PC-9 (cell line): ENCODE data around the gene MTIF2. TPM values are rescaled to one million over a fixed set of nuclear protein-coding genes. Genes with fewer than 3 reads are reported as not detected.

Experiments
- BruUV-seq: library from RNA; stranded (reverse); fragments of 400-500 nt; replicated peaks from 2 replicates; lab custom pipeline; 2021; lab: Mats Ljungman, UMichigan
- CTCF ChIA-PET: fragments of 300-600 bp; sonication (Branson Sonifier 250); formaldehyde crosslinking; loops from one replicate; lab custom pipeline; 2022; ENCODE audit warnings: antibody characterized with exemption; lab: Charles Lee
- POLR2A ChIA-PET: fragments of 300-600 bp; sonication (Branson Sonifier 250); formaldehyde crosslinking; loops from one replicate; lab custom pipeline; 2022; ENCODE audit warnings: antibody characterized with exemption; ENCODE audit not compliant: unreplicated experiment; lab: Charles Lee
- DNase-seq, 2 experiments: peaks; one replicate each; pipeline versions ENCODE4 v3.0.0 to v3.0.0-alpha.2; 2015 to 2022; ENCODE audit warnings: mixed read lengths in 1 of 2
- H2AFZ ChIP-seq: fragments of 200-600 bp; sonication (generic); 2 replicates; pipeline ENCODE4 v1.8.1; 2017; ENCODE audit warnings: antibody characterized with exemption
- H3F3A ChIP-seq: fragments of 200-600 bp; sonication (generic); 2 replicates; pipeline ENCODE4 v1.8.1; 2017; ENCODE audit warnings: antibody characterized with exemption, mild to moderate bottlenecking, low read depth; ENCODE audit not compliant: insufficient read depth
- H3K27ac ChIP-seq: fragments of 200-600 bp; sonication (generic); 2 replicates; pipeline ENCODE4 v1.6.1; 2016; ENCODE audit warnings: mixed run types
- H3K27me3 ChIP-seq: fragments of 200-600 bp; sonication (generic); 2 replicates; pipeline ENCODE4 v1.6.1; 2016; ENCODE audit warnings: low read depth, mixed run types; ENCODE audit not compliant: insufficient read depth
- H3K36me3 ChIP-seq: fragments of 200-600 bp; sonication (generic); 2 replicates; pipeline ENCODE4 v1.6.1; 2016; ENCODE audit warnings: low read depth, mixed run types
- H3K4me1 ChIP-seq: fragments of 200-600 bp; sonication (generic); replicated peaks from 2 replicates; pipeline ENCODE4 v1.6.1; 2016; ENCODE audit warnings: mixed run types; ENCODE audit not compliant: insufficient read depth
- H3K4me2 ChIP-seq: fragments of 200-600 bp; sonication (generic); 2 replicates; pipeline ENCODE4 v1.6.1; 2017; ENCODE audit warnings: mixed run types
- H3K4me3 ChIP-seq: fragments of 200-600 bp; sonication (generic); 2 replicates; pipeline ENCODE4 v1.6.1; 2016; ENCODE audit warnings: mixed run types
- H3K79me2 ChIP-seq: fragments of 200-600 bp; sonication (generic); 2 replicates; pipeline ENCODE4 v1.6.1; 2017; ENCODE audit warnings: low read depth, mixed run types
- H3K9me2 ChIP-seq: fragments of 200-600 bp; sonication (generic); 2 replicates; pipeline ENCODE4 v1.8.1; 2017; ENCODE audit warnings: mild to moderate bottlenecking; ENCODE audit not compliant: insufficient read depth
- H3K9me3 ChIP-seq: fragments of 200-600 bp; sonication (generic); 2 replicates; pipeline ENCODE4 v1.8.1; 2016; ENCODE audit warnings: low read depth; ENCODE audit not compliant: insufficient read depth
- H4K20me1 ChIP-seq: fragments of 200-600 bp; sonication (generic); 2 replicates; pipeline ENCODE4 v1.8.1; 2017; ENCODE audit not compliant: insufficient read depth
- CTCF ChIP-seq: fragments of 200-600 bp; sonication (generic); conservative IDR thresholded peaks from 2 replicates; pipeline ENCODE4 v1.6.1; 2017; ENCODE audit warnings: mixed run types, antibody characterized with exemption, mild to moderate bottlenecking, moderate library complexity
- EZH2 ChIP-seq: fragments of 200-600 bp; sonication (generic); IDR thresholded peaks from 2 replicates; pipeline ENCODE4 v1.8.0; 2017; ENCODE audit warnings: antibody characterized with exemption, low read depth
- intact Hi-C: fragments of 100-400 bp; cut with micrococcal nuclease; formaldehyde crosslinking; loops from one replicate; pipeline ENCODE4 v1.10.0; 2022; ENCODE audit not compliant: unreplicated experiment
- total RNA-seq: library from RNA; stranded (reverse); gene quantifications from 2 replicates; pipeline ENCODE4 v1.2.3, GENCODE V29; 2021

The MTIF2 gene
- total RNA-seq, 1 experiment from 2014 or later: 52.0 TPM

- Histone ChIP-seq H3K4me2 (no peak overlapping the region), H4K20me1 (no peaks in the 10 kb centered on the region), H3K4me3 (no peak overlapping the region), H3K9me3 (peaks cover 4% of the 10 kb centered on the region; the same call in 1 of the 2 replicates), H3K79me2 (no peaks in the 10 kb centered on the region), H3K27ac (no peak overlapping the region), H3K9me2 (no peaks in the 10 kb centered on the region), H3K4me1 (no peaks in the 10 kb centered on the region), H2AFZ (no peak overlapping the region), H3F3A (peaks cover 8% of the 10 kb centered on the region; the same call in 1 of the 2 replicates), H3K27me3 (no peaks in the 10 kb centered on the region), H3K36me3 (no peaks in the 10 kb centered on the region)
- POLR2A ChIA-PET: no interaction called here
- TF ChIP-seq EZH2: no peak
- no peak for TF ChIP-seq CTCF
- no peak for DNase-seq
- intact Hi-C loops: no loop called here
- no TSS peak for BruUV-seq
- CTCF ChIA-PET: interaction anchor here (0.6 kb wide), 1 partner anchor 969 kb away, joined by 3 read pairs; no protein-coding TSS in a partner anchor
Observed at GRCh38 chr2:55213822-55214221, 55.2 kb downstream of the MTIF2 start.

- Histone ChIP-seq H2AFZ (no peak overlapping the region), H3K36me3 (peaks cover 19% of the 10 kb centered on the region; the same call in 1 of the 2 replicates), H3K9me3 (peaks cover 4% of the 10 kb centered on the region; the same call in 1 of the 2 replicates), H3K27me3 (no peaks in the 10 kb centered on the region), H3K9me2 (peaks cover 6% of the 10 kb centered on the region; the same call in 1 of the 2 replicates), H3K4me1 (no peaks in the 10 kb centered on the region), H4K20me1 (no peaks in the 10 kb centered on the region), H3K4me2 (no peak overlapping the region), H3K79me2 (no peaks in the 10 kb centered on the region), H3K4me3 (no peak overlapping the region), H3K27ac (no peak overlapping the region), H3F3A (no peaks in the 10 kb centered on the region)
- no peak for TF ChIP-seq EZH2
- TF ChIP-seq CTCF: no peak
- BruUV-seq: no TSS peak
- POLR2A ChIA-PET: no interaction called here
- DNase-seq: no peak
- CTCF ChIA-PET: no interaction called here
- intact Hi-C loops: no loop called here
Observed at GRCh38 chr2:55204950-55205349, 64.1 kb downstream of the MTIF2 start.

DNA sequence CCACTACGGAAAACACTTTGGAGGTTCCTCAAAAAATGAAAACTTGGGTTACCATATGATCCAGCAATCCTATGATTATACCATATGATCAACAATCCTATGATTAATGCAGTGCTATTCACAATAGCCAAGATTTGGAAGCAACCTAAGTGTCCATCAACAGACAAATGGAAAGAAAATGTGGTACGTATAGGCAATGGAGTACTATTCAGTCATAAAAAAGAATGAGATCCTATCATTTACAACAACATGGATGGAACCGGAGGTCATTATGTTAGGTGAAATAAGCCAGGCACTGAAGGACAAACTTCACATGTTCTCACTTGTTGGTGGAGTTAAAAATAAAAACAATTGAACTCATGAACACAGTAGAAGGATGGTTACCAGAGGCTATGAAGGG lies 64.5 kb downstream of the MTIF2 start:
- Histone ChIP-seq H4K20me1 (no peaks in the 10 kb centered on the region), H3K27ac (no peak overlapping the region), H3K4me2 (no peak overlapping the region), H3K79me2 (no peaks in the 10 kb centered on the region), H3K9me3 (peaks cover 3% of the 10 kb centered on the region; the same call in 1 of the 2 replicates), H3K27me3 (no peaks in the 10 kb centered on the region), H3F3A (no peaks in the 10 kb centered on the region), H3K4me3 (no peak overlapping the region), H3K9me2 (peaks cover 6% of the 10 kb centered on the region; the same call in 1 of the 2 replicates), H3K4me1 (no peaks in the 10 kb centered on the region), H3K36me3 (peaks cover 19% of the 10 kb centered on the region; the same call in 1 of the 2 replicates), H2AFZ (no peak overlapping the region)
- intact Hi-C loops: no loop called here
- no TSS peak for BruUV-seq
- ChIA-PET POLR2A (no interaction called here), CTCF (no interaction called here)
- no peak for DNase-seq
- TF ChIP-seq EZH2: no peak
- no peak for TF ChIP-seq CTCF
